ENCODE results near the gene FIS1.

DNA sequence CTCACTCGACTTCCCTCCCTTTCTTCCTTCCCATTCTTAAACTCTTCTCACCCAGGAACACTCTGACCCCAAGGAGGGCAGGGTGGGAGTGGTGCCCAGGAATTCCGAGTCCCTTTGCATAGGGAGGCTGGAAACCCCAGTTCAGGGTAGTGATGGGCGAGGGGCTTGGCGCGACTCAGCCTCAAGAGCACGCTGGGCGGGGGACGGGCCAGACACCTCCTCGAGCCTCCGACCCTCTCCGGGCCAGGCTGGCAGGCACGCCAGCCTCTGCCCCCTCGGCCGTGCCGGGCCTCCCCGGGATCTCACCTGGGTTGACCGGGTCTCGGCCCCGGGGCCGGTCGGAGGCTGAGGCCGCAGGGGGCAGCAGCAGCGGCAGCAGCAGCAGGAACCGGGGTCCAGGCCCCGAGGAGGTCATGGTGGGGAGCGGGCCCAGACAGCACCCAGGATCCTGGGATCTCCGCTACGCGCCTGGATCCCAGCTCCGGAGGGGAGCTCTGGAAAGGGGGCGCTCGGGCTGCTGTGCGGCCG lies 28.0 kb downstream of the FIS1 start:
- no peak for TF ChIP-seq POLR2A (IDR thresholded peaks at IDR 0.05)
- TF ChIP-seq, protein P1, sequence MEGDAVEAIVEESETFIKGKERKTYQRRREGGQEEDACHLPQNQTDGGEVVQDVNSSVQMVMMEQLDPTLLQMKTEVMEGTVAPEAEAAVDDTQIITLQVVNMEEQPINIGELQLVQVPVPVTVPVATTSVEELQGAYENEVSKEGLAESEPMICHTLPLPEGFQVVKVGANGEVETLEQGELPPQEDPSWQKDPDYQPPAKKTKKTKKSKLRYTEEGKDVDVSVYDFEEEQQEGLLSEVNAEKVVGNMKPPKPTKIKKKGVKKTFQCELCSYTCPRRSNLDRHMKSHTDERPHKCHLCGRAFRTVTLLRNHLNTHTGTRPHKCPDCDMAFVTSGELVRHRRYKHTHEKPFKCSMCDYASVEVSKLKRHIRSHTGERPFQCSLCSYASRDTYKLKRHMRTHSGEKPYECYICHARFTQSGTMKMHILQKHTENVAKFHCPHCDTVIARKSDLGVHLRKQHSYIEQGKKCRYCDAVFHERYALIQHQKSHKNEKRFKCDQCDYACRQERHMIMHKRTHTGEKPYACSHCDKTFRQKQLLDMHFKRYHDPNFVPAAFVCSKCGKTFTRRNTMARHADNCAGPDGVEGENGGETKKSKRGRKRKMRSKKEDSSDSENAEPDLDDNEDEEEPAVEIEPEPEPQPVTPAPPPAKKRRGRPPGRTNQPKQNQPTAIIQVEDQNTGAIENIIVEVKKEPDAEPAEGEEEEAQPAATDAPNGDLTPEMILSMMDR (IDR thresholded peaks at IDR 0.05): no peak
